K562 (cell line): Measurements from ENCODE around the gene IL17D. TPM values are rescaled to one million over a fixed set of nuclear protein-coding genes. Genes with fewer than 3 reads are reported as not detected.

Experiments
- BCL6 ChIP-seq: fragments of 250-450 bp; sonication (Bioruptor Pico); IDR thresholded peaks from 2 replicates; pipeline ENCODE4 v1.4.0; 2020
- CBFB ChIP-seq: sonication (generic); formaldehyde crosslinking; IDR thresholded peaks from 2 replicates; pipeline ENCODE4 v1.4.0; 2020; ENCODE audit warnings: mild to moderate bottlenecking, missing genetic modification reagents
- CC2D1A ChIP-seq: fragments of 450-650 bp; IDR thresholded peaks from 2 replicates; pipeline ENCODE4 v1.6.1; 2017; ENCODE audit warnings: mild to moderate bottlenecking
- FOXO4 ChIP-seq: fragments of 450-650 bp; formaldehyde crosslinking; IDR thresholded peaks from 2 replicates; pipeline ENCODE4 v1.4.0; 2020; ENCODE audit warnings: mild to moderate bottlenecking, moderate library complexity
- GABPA ChIP-seq: fragments of 200-800 bp; sonication (Bioruptor generic); conservative IDR thresholded peaks from 2 replicates; pipeline ENCODE4 v1.6.1; 2016; ENCODE audit warnings: low read depth, missing genetic modification characterization, missing compliant biosample characterization
- NCOA4 ChIP-seq: fragments of 450-650 bp; IDR thresholded peaks from 2 replicates; pipeline ENCODE4 v1.6.1; 2018; ENCODE audit warnings: mild to moderate bottlenecking; ENCODE audit not compliant: partially characterized antibody
- NFRKB ChIP-seq: fragments of 450-650 bp; IDR thresholded peaks from 2 replicates; pipeline ENCODE4 v1.6.1; 2016; ENCODE audit warnings: low read depth
- OTX1 ChIP-seq: fragments of 450-650 bp; formaldehyde crosslinking; IDR thresholded peaks from 2 replicates; pipeline ENCODE4 v1.4.0; 2022; ENCODE audit warnings: mild to moderate bottlenecking
- PKNOX1 ChIP-seq: fragments of 450-650 bp; IDR thresholded peaks from 2 replicates; pipeline ENCODE4 v1.6.1; 2016
- SIN3A ChIP-seq, 2 experiments: fragments of 150-350 bp in 1 of 2; IDR thresholded peaks; 2 replicates each; pipeline ENCODE4 v1.6.1; 2011 to 2016; ENCODE audit warnings: borderline replicate concordance in 2 of 2, low read depth in 2 of 2, low read length in 2 of 2, mild to moderate bottlenecking in 2 of 2, moderate library complexity in 2 of 2; ENCODE audit not compliant: control insufficient read depth in 1 of 2
- SMAD2 ChIP-seq: fragments of 150-350 bp; IDR thresholded peaks from 2 replicates; pipeline ENCODE4 v1.6.1; 2014; ENCODE audit warnings: low read depth, mild to moderate bottlenecking, low read length
- TCF3 ChIP-seq: sonication (generic); formaldehyde crosslinking; IDR thresholded peaks from 2 replicates; pipeline ENCODE4 v1.4.0; 2020; ENCODE audit warnings: mild to moderate bottlenecking, missing genetic modification reagents
- TEAD2 ChIP-seq: fragments of 450-650 bp; IDR thresholded peaks from 2 replicates; pipeline ENCODE4 v1.6.1; 2016; ENCODE audit warnings: missing genetic modification characterization, control low read depth, missing compliant biosample characterization
- TSHZ1 ChIP-seq: fragments of 250-450 bp; sonication (Bioruptor Pico); IDR thresholded peaks from 2 replicates; pipeline ENCODE4 v1.4.0; 2020; ENCODE audit warnings: mild to moderate bottlenecking, moderate library complexity
- ZBTB43 ChIP-seq: sonication (generic); formaldehyde crosslinking; IDR thresholded peaks from 2 replicates; pipeline ENCODE4 v1.8.0; 2023; ENCODE audit warnings: mild to moderate bottlenecking, missing genetic modification reagents
- ZBTB8A ChIP-seq: fragments of 450-650 bp; IDR thresholded peaks from 2 replicates; pipeline ENCODE4 v1.6.1; 2018; ENCODE audit warnings: mild to moderate bottlenecking, moderate library complexity; ENCODE audit not compliant: partially characterized antibody
- ZKSCAN3 ChIP-seq: fragments of 250-450 bp; sonication (Bioruptor Pico); IDR thresholded peaks from 2 replicates; pipeline ENCODE4 v1.4.0; 2020
- ZNF124 ChIP-seq: sonication (generic); formaldehyde crosslinking; IDR thresholded peaks from 2 replicates; pipeline ENCODE4 v1.8.1; 2022; ENCODE audit warnings: missing genetic modification reagents
- ZNF23 ChIP-seq: fragments of 250-450 bp; sonication (Bioruptor Pico); IDR thresholded peaks from 2 replicates; pipeline ENCODE4 v1.4.0; 2020; ENCODE audit warnings: mild to moderate bottlenecking
- ZNF253 ChIP-seq: fragments of 250-450 bp; sonication (Bioruptor Pico); conservative IDR thresholded peaks from 2 replicates; pipeline ENCODE4 v1.6.1; 2021; ENCODE audit warnings: mild to moderate bottlenecking
- ZNF408 ChIP-seq: fragments of 250-450 bp; sonication (Bioruptor Pico); IDR thresholded peaks from 2 replicates; pipeline ENCODE4 v1.4.0; 2020; ENCODE audit warnings: low read depth, mild to moderate bottlenecking, moderate library complexity
- ZNF766 ChIP-seq: fragments of 200-800 bp; sonication (Bioruptor generic); conservative IDR thresholded peaks from 2 replicates; pipeline ENCODE4 v1.6.1; 2016; ENCODE audit warnings: missing genetic modification characterization, missing compliant biosample characterization
- polyA plus RNA-seq, 8 experiments: library from polyadenylated mRNA; depleted of rRNA in 4 of 8; stranded (reverse) in 5 of 8; unstranded in 3 of 8; fragments of >200 nt; fragmentation: Nextera tagmentation in 2 of 8; fragmentation: Illumina TruSeq in 1 of 8; extraction: Ambion mirVana in 2 of 8; extraction: Trizol in 1 of 8; gene quantifications; 2 replicates each; pipeline versions ENCODE4 v1.2.1 to v1.2.3, GENCODE V29; 2011 to 2014; ENCODE audit warnings: inconsistent platforms in 1 of 8, missing spikeins in 1 of 8
- total RNA-seq, 7 experiments: library from RNA; depleted of rRNA in 6 of 7; stranded (reverse); fragments of >200 nt in 6 of 7; fragmentation: Illumina TruSeq in 2 of 7; extraction: Trizol in 2 of 7; gene quantifications; 2 replicates each; pipeline versions ENCODE4 v1.2.1 to v1.2.3, GENCODE V29; 2011 to 2021; ENCODE audit warnings: low replicate concordance in 1 of 7

The IL17D gene
- total and polyA plus RNA-seq, 9 of the 15 experiments (the other 6 are each of a cell fraction or from before 2014, with no cell fraction given) = 0.04 to 0.55 (median 0.13) TPM; not detected in 4

- TF ChIP-seq TCF3 (CRISPR knock-in tag) (no peak), CC2D1A (no peak), GABPA (tag) (peak; percentile 63), SIN3A (IDR thresholded peaks at IDR 0.05; ENCODE audit: borderline replicate concordance in 2 of 2, control insufficient read depth in 1 of 2, low read depth in 2 of 2, low read length in 2 of 2) (peak; percentile 66 to 74; a peak in 2 of 4 replicates), SMAD2 (no peak), ZNF408 (CRISPR knock-in tag) (no peak), FOXO4 (CRISPR knock-in tag) (no peak), ZNF23 (CRISPR knock-in tag) (no peak), ZBTB43 (CRISPR knock-in tag) (no peak), TSHZ1 (no peak), PKNOX1 (no peak), ZNF253 (CRISPR knock-in tag) (no peak), TEAD2 (tag) (no peak), CBFB (no peak), ZBTB8A (no peak), ZNF766 (CRISPR knock-in tag) (no peak), OTX1 (CRISPR knock-in tag) (no peak), ZKSCAN3 (CRISPR knock-in tag) (no peak), ZNF124 (CRISPR knock-in tag) (no peak), NFRKB (no peak), BCL6 (CRISPR knock-in tag) (no peak), NCOA4 (no peak)
Measured at GRCh38 chr13:20703780-20704458, 420 bp downstream of the IL17D start (continued).
